Erythroblast (primary cell): Measurements from ENCODE around the gene WRNIP1.

Source experiments
- GATA1 ChIP-seq: IDR thresholded peaks from 2 replicates; pipeline ENCODE4 v1.6.1; 2011; ENCODE audit warnings: low read depth, mild to moderate bottlenecking, control low read depth, low read length, moderate library complexity
- POLR2A ChIP-seq: IDR thresholded peaks from 2 replicates; pipeline ENCODE4 v1.6.1; 2011; ENCODE audit warnings: mild to moderate bottlenecking, low read length

GRCh38 chr6:2748183-2748582 lies 17.0 kb upstream of the WRNIP1 start:
- TF ChIP-seq POLR2A = no peak
- TF ChIP-seq GATA1 = no peak
